HG03175 (cell line): ENCODE data around the gene ZNF77.
A peak's percentile ranks its signal among the peaks of the same experiment; 100 is the strongest.
"Not testable (repeated sequence)": the region's sequence is repeated elsewhere in the genome, so short reads cannot be mapped to it uniquely, and the experiment has no call there.

Source experiments
- ATAC-seq: cut with Tn5 transposase; IDR thresholded peaks from one replicate; pipeline ENCODE4 v1.9.1; 2021; ENCODE audit warnings: mild to moderate bottlenecking, moderate library complexity; ENCODE audit not compliant: unreplicated experiment

The ZNF77 gene

DNA sequence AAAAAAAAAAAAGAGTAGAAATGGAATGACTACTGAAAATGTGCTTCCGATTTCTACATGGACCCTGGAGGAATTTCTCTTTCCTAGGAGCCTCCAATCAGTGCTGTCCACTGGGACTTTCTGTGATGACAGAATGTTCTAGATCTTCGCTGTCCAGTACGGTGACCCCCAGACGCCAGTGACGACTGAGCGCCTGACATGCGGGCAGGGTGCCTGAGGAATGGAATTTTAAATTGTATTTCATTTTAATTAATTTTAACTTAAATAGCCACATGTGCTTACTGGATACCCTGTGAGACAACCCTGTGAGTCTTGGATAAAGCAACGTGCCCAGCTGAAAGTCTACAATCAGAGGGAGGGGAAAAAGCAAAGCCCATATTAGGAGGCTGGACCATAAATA is 28.5 kb upstream of the ZNF77 start:
- no peak for ATAC-seq

DNA sequence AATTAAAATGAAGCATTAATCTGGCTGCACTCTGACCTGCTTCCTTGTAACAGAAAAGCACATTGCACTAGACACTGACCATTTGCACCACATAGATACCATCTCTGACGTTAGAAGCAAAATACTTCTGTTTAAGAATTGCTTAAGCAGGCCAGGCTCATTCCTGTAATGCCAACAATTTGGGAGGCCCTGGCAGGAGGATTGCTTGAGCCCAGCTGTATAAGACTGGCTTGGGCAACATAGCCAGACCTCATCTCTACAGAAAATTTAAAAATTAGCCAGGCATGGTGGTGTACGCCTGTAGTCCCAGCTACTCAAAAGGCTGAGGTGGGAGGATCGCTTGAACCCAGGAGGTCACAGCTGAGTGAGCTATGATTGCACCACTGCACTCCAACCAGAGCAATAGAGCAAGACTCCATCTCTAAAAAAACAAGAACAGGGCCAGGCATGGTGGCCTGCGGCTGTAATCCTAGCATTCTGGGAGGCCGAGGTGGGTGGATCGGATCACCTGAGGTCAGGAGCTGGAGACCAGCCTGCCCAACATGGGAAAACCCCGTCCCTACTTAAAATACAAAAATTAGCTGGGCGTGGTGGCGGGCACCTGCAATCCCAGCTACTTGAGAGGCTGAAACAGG is 25.5 kb upstream of the ZNF77 start:
- ATAC-seq = no peak

DNA sequence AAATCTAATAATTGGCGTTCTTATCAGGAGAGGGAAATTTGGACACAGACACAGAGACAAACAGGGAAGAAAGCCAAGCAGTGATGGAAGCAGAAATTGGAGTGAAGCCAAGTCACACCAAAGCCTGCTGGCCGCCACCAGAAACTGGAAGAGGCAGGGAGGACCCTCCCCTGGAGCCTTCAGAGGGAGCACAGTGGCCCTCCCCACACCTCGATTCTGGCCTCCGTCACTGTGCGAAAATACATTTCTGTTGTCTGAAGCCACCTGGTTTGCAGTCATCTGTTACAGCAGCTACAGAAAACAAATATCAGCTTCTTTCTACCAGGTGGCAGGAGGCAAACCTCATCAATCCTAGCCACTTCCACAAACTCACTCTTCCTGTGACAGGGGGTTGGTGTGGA is 24.3 kb upstream of the ZNF77 start:
- no peak for ATAC-seq

DNA sequence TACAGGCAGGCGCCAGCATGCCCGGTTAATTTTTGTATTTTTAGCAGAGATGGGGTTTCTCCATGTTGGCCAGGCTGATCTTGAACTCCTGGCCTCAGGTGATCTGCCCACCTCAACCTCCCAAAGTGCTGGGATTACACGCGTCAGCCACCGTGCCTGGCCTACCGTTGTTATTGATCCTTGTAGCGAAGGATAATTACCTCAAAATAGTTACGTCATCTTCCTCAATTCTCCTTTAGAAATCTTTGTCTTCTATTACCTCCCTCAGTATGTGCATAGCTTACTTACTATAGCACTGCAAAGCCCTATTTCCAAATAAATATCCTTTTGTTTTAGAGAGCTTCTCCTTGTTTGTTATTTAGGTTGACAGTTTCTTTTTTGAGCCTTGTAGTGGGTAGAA is 23.2 kb upstream of the ZNF77 start:
- no peak for ATAC-seq

DNA sequence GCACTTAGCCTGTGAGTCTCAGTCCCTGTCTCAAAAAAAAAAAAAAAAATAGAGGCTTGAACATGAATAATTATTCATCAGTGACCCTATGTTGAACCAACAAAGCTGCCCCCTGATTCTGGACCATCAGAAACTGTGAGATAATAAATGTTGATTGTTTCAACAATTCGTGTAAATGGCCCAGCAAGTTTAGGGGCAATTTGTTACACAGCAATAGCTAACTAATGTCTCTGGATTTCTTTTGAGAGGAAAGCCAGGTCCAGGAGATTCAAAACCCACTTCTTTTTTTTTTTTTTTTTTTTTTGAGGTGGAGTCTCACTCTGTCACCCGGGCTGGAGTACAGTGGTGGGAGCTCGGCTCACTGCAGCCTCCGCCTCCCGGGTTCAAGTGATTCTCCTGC is 20.1 kb upstream of the ZNF77 start:
- no peak for ATAC-seq

DNA sequence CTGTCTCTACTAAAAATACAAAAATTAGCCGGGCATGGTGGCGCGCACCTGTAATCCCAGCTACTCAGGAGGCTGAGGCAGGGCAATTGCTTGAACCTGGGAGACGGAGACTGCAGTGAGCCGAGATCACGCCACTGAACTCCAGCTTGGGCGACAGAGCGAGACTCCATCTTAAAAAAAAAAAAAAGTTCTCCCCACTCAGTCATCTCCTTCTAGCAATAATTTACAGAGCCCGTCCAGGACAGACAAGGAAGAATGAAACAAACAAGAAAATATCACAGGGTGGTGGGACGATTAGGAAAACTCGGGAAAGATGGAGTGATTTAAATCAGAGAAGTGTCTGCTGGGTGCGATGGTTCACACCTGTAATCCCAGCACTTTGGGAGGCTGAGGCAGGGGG is 18.9 kb upstream of the ZNF77 start:
- ATAC-seq = not testable (repeated sequence)

DNA sequence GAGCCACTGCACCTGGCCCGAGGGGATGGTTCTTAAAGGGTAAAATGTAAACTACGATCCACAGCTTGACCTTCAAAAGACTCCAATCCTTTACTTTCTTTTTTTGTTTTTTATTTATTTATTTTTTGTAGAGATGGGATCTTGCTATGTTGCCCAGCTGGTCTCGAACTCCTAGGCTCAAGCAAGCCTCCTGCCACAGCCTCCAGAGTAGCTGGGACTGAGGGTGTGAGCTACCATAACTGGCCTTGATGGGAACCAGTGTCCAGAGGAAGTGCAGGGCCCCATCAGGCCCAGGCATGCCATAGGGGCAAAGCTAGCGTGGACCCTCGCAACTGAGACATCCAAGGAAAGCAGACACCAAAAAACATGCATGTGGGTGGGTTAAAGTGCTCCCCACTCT is 18.4 kb upstream of the ZNF77 start:
- no peak for ATAC-seq

DNA sequence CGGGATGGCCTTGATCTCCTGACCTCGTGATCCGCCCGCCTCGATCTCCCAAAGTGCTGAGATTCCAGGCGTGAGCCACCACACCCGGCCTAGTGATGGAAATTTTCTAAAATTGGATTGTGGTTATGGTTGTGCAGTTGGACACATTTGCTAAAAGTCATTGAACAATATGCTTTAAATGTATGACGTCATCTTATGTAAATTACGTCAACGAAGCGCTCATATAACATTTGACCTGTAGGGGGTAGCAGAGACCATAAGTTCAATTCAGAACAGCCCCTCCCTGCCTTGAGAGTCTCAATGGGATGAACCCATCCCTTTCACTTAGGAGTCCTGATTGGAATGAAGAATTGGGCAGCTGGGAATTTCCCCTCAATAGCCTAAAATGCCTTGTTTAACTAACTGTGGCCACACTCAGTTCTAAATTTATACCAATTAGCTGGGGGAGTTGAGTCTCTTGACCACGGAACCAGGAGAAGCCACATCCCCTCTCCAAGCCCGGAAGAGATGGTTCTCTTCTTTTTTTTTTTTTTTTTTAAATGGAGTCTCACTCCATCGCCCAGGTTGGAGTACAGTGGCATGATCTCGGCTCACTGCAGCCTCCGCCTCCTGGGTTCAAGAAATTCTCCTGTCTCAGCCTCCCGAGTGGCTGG is 17.4 kb upstream of the ZNF77 start:
- no peak for ATAC-seq

DNA sequence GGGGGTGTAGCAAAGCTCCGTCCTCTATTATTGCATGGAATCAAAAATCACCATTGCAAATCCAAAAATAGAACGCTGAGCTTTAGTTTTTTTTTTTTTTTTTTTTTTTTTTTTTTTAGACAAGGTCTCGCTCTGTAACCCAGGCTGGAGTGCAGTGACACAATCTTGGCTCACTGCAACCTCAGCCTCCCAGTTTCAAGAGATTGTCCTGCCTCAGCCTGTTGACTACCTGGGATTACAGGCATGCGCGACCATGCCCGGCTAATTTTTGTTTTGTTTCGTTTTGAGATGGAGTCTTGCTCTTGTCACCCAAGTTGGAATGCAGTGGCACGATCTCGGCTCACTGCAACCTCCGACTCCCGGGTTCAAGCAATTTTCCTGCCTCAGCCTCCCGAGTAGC is 15.3 kb upstream of the ZNF77 start:
- ATAC-seq = no peak

DNA sequence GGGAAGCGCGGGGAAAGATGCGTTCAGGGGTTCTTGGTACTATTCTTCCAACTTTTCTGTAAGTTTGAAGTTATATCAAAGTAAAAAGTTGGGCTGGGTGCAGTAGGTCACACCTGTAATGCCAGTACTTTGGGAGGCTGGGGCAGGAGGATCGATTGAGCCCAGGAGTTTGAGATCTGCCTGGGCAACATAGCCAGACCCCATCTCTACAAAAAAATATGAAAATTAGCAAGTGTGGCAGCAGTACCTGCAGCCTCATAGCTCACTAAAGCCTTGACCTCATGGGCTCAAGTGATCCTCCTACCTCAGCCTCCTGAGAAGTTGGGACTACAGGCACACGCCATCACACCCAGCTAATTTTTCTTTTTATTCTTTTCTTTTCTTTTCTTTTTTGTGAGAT is 12.4 kb upstream of the ZNF77 start:
- ATAC-seq = no peak

DNA sequence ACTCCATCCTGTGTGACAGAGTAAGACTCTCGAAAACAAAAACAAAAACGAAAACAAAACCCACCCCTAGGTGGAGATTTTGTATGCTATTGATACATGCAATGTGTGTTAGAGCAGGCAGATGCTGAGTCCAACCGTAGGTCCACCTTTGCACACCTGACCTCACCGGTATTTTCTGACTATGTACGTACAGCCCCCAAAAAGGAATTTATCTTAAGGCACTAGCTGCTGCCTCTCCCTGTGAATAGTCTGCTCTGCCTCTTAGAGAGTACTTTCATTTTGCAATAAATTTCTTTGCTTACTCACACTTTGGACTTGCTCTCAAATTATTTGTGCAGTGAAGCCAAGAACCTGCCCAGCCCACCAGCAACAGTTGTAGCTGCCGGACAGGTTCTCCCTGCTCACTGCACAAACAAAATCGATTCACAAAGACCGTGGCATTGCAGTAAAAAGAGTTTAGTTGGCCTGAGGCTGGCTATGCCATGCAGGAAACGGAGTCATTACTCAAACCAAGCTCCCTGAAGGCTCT is 8.2 kb upstream of the ZNF77 start:
- no peak for ATAC-seq

DNA sequence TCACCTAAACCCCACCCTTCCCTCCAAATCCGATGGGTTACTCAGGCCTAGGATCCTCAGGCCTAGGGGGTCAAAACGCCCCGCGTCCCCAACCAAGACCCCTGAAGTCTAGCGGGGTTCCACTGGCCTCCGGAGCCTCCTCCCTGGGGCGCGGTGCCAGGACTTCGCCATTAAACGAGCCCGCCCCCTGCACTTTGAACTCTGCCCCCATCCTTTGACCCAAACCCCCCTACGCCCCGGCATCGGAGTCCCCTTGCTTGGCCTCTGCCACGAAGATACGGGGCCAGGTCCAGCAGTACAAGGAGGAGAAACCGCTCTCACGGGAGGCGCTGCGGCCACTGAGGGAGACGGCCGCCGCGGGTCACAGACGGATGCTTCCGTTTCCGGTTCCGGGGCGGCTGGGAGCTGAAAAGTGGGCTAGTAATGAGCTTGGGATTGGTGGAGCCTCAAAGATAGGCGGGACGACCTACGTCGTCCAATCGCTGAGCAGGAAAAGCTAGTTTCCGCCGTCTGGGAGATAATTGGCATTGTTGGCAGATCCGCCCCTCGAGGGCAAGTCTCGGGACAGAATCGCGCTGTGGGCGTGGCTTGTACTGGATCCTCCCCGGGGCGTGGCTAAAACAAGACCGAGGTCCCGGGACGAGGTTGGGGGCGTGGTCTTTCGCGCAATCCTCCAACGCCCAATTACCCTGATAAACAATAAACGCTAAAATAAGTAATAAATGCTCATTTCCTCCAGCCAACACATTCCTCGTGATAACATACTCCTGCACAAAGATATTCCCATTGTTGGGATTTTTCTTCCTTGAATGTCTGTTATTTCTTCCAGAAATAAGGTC is 5.7 kb upstream of the ZNF77 start:
- peak; percentile 95 for ATAC-seq

DNA sequence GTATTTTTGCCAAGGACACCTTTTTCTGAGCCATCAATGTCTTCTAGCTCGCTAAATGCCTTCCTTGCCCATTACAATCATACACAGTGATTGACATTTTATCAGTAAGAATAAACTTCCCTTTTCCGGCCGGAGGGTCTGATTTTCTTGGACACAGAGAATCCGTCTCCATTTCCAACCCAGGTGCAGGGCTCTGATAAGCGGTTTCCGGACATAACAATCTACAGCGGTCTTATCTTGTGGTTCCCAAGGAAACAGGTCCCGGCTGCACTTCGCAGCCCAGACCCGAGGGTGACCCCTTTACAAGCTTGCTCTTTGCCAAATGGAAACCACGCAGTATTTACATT is 5.1 kb upstream of the ZNF77 start:
- peak; percentile 13 for ATAC-seq

DNA sequence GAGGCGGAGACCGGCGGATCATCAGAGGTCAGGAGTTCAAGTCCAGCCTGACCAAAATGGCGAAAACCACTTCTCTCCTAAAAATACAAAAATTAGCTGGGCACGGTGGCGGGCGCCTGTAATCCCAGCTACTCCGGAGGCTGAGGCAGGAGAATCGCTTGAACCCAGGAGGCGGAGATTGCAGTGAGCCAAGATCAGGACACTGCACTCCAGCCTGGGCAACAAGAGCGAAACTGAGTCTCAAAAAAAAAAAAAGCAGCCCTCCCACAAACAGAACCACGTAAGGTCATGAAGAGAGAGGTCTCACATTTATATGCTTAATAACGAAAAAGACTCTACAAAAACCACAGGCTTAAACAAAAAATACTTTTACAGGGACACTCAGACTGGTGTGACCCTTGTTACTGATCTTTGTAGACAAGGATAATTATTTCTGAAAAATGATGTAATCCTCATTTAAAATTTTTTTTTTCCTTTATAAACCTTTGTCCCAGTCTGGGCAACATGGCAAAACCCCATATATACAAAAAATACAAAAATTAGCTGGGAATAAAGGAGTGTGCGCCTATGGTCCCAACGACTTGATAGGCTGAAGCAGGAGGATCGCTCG is 909 bp upstream of the ZNF77 start:
- no peak for ATAC-seq

DNA sequence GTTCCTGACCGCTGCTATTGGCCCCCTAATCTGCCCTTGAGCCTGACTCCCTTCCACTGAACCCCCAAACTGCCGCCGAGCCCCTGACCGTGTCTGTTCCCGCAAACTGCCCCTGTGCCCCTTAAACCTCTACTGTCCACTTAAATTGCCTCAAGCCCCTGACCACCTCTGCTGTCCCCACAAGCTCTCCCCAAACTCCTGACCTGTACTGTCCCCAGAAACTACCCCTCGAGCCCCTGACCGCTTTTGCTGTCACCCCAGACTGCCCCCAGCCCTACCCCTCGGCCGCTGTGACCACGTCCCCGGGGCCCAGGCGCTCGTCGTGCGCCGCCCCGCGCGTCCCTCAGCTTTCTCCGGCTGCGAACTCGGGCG is 382 bp downstream of the ZNF77 start:
- ATAC-seq = no peak

DNA sequence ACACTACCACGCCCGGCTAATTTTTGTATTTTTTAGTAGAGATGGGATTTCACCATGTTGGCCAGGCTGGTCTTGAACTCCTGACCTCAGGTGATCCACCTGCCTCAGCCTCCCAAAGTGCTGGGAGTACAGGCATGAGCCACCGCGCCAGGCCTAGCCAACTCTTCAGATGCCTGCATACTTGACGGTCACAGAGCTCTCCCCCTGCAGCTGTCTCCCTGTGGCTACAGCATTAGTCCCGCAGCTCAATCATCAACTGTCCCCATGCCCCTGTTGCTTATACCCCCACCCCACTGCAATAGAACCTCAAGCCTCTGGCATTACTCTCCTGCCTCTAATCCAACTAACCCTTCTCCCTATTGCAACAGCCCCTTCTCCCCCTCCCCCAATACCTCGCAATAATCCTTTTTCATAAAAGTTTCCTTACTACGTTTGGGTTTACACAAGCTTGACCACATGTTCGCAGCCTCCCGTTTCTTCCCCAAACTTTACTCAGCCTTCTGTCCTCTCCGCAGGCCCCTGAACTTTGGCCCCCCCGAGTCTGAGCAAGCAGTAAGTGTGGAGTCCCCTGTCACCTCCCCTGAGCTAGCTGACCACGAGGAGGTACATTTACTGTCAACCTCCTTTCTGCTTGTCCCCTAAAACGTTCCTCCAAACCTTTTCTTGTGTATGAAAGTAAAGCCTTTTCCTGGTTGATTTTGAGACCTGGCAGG is 1.7 kb downstream of the ZNF77 start:
- ATAC-seq = no peak

DNA sequence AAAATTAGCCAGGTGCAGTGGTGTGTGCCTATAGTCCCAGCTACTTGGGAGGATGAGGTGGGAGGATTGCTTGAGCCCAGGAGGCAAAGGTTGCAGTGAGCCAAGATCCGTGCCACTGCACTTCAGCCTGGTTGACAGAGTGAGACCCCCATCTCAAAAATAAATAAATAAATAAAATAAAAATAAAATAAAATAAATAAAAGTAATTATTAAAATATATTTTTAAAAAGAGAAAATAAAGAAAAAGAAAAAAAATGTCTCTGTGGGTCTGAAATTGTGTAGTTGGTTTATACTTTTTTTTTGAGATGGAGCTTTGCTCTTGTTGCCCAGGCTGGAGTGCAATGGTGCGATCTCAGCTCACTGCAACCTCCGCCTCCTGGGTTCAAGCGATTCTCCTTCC is 8.9 kb downstream of the ZNF77 start:
- ATAC-seq = not testable (repeated sequence)

DNA sequence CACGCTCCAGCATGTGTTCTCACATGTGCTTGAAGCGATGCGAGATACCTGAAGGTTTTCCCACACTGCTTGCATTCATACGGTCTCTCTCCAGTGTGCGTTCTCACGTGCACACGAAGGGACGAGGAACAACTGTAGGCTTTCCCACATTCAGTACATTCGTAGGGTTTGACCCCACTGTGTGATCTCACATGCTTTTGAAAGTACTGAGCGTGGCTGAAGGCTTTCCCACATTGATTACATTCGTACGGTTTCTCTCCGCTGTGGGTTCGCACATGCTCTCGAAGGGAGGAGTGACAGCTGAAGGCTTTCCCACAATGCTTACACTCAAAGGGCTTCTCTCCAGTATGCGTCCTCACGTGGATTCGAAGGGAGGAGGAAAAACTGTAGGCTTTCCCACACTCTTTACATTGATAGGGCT is 11.3 kb downstream of the ZNF77 start:
- ATAC-seq = no peak

DNA sequence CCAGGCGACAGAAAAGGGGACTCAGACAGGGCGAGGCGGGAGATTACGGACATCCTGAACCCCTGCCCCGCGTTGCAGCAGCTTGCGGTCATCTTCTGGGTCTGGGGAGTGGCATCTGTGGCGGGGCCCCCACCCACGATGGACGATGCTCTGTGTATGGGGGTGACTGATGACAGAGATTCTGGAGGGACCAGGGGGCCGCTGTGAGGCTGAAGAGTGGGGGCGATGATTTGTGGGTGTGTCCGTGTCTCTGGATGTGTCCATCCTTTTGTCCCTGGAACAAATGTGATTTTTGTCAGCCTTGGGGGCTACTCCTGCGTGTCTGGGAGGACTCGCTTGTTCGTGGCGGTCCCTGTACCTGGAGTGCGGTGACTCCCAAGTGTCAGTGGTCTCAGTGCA is 17.7 kb downstream of the ZNF77 start:
- ATAC-seq = no peak

DNA sequence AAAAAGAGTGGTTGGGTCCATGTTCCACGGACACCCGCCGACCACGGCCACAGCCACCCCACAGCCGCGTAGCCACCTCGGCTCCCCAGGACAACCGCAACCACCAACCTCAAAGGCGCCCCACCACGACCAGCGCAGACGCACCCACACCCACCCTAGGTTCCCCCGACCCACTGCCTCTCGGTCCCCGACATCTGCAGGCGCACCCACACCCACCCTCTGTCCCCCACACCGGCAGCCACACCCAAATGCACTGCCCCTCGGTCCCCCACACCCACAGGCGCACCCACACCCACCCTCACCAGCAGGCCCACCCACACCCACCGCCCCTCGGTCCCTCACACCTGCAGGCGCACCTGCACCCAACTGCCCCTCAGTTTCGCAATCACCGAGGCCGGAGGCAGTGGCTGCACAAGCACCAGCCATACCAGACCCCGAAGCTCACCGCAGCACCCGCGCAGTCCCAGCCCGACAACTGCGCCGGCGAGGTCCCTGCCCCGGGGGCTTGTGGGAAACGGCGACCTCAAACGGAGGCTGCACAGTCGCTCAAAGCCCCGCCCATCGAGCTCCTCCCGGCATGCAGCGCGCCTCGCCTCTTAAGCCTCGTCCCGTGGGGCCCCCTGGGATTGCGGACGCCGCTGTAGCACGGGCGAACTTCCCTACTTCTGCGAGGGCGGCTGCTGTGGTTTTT is 18.3 kb downstream of the ZNF77 start:
- no peak for ATAC-seq
